ENCODE measurements around the gene CSH2. TPM values are rescaled to one million over a fixed set of nuclear protein-coding genes. Genes with fewer than 3 reads are reported as not detected.
A peak's percentile ranks its signal among the peaks of the same experiment; 100 is the strongest.
"Not testable (repeated sequence)": the region's sequence is repeated elsewhere in the genome, so short reads cannot be mapped to it uniquely, and the experiment has no call there.

The CSH2 gene
- total RNA-seq, 4 donors from 2014 or later = not detected

DNA sequence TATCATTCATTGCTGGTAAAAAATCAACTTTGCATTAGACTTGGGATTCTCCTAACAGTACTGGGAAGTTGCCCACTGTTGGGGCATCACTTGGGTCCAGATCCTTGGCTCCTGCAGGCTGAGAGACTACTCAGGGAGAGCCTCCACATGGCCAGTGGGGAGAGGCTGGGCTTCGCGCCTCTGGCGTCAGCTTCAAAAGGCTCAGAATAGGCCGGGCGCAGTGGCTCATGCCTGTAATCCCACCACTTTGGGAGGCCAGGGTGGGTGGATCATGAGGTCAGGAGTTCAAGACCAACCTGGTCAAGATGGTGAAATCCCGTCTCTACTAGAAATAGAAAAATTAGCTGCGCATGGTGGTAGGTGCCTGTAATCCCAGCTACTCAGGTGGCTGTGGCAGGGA, 41.0 kb upstream of the CSH2 start:
- no peak for ATAC-seq (ENCODE audit: low FRiP score)
- TF ChIP-seq CTCF (IDR thresholded peaks at IDR 0.05) = no peak
- DNase-seq (ENCODE audit: low spot score) = no peak

DNA sequence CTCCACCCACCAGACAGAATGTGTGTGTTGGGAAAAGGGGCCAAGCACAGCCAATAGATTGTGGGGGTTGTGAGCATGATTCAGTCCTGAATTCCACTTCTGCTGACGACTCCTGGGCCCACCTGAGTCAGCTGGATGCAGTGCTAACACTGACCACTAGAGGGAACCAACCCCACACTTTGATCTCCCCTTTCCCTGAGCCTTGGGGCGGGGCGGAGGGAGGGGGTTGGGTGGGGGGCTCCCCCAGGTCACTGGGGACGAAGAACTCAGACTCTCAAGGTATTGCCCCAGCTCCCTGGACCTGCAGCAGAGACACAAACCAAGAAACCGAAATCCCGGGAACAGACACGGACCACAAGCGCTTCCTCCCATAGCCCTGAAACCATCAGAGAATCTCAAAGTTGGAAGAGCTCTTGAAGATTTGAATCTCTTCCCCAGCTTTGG, 38.2 kb upstream of the CSH2 start:
- ATAC-seq (ENCODE audit: low FRiP score) (peak; percentile 63), DNase-seq (ENCODE audit: low spot score) (no peak)

DNA sequence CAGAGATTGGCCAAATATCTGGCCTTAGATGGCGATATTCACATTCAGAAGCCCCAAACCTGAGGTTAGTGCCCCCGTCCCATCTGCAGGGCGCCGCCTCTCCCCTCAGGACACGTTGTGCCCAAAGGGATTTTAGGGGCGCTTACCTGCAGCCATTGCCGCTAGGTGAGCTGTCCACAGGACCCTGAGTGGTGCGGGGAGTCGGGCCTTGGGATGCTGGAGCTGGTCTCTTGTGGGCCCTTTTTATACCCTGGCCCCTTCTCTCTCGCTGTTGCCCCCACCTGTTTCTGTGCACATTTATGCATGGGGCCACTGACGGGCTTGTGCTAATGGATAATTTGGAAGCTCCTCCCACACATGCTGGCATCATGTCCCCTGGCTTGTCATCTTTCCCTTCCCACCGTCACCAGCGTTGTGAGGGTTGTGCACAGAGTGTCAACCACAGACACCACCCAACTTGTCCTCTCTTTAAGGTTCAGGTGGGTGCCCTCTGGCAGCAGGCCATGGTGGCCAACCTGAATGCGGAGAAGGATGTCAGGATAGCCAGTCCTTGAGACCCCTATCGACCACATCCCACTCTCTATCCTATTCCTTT, 37.7 kb upstream of the CSH2 start, which contains the start of gene CSHL1:
Gene CSHL1, minus strand, starts transcription at position 218 of the 595 bp plus-strand sequence. Its CDS starts 62 bp downstream, at position 156.
- DNase-seq (ENCODE audit: low spot score) (no peak), ATAC-seq (ENCODE audit: low FRiP score) (no peak)
- TF ChIP-seq CTCF (IDR thresholded peaks at IDR 0.05) = no peak

More for the DNA sequence above, 38.2 kb upstream of the CSH2 start:
- TF ChIP-seq CTCF (IDR thresholded peaks at IDR 0.05) = no peak

GRCh38 chr17:63910096-63910495, 36.6 kb upstream of the CSH2 start:
- no peak for TF ChIP-seq CTCF (IDR thresholded peaks at IDR 0.05)
- ATAC-seq (ENCODE audit: low FRiP score) = no peak
- no peak for DNase-seq (ENCODE audit: low spot score)

GRCh38 chr17:63909586-63909985, 36.1 kb upstream of the CSH2 start:
- ATAC-seq (ENCODE audit: low FRiP score); DNase-seq (ENCODE audit: low spot score): not testable (repeated sequence)

DNA sequence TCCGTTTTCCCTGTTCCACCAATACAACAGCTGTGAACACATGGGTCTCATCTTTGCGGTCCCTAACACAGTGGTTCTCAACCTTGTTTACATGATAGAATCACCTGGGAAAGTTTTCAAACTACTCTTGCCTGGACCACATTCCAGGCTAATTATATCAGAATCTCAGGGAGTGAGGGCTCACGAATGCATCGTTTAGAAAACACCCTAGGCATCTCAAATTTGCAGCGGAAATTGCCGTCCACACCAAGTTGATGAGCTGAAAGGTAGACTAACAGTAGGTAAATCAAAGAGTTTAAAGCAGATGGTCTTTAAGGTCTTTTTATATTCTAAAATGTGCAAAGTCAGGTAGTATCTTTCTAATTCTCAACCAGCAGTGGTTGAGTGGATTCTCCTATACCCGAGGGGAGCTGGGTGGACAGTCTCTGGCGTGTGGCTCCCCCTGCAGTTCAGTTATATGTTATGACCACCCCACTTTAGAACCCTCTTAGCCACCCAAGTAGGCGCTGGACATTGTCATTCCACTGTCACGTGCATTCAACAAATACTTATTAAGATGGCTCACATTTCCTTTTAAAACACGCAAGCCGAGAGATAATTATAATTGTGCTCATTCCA, 33.8 kb upstream of the CSH2 start:
- ATAC-seq (ENCODE audit: low FRiP score); DNase-seq (ENCODE audit: low spot score): not testable (repeated sequence)

- DNase-seq (ENCODE audit: low spot score); ATAC-seq (ENCODE audit: low FRiP score): not testable (repeated sequence)
Observed at GRCh38 chr17:63904796-63905195, 31.3 kb upstream of the CSH2 start.

GRCh38 chr17:63903787-63904201, 30.3 kb upstream of the CSH2 start:
- not testable (repeated sequence) for DNase-seq (ENCODE audit: low spot score)
- ATAC-seq (ENCODE audit: low FRiP score) = peak; percentile 28

DNA sequence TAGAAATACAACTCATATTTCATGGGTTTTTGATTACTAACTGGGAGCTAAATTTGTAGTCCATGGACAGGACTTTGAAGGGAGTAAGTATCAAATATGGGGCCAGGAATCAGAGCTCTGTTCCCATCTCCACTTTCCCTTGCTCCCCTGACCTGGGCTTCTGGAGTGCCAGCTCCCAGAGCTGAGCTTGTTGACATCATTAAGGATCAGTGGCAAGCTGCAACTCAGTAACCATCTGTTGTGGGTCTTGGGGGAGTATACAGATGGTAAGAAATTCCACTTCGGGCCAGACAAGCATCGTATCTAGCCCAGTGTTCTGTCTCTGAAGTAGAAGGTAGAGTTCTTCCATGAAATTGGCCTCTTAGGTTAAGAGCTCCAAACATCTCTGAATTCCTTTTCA, 28.5 kb upstream of the CSH2 start:
- not testable (repeated sequence) for ATAC-seq (ENCODE audit: low FRiP score)

DNA sequence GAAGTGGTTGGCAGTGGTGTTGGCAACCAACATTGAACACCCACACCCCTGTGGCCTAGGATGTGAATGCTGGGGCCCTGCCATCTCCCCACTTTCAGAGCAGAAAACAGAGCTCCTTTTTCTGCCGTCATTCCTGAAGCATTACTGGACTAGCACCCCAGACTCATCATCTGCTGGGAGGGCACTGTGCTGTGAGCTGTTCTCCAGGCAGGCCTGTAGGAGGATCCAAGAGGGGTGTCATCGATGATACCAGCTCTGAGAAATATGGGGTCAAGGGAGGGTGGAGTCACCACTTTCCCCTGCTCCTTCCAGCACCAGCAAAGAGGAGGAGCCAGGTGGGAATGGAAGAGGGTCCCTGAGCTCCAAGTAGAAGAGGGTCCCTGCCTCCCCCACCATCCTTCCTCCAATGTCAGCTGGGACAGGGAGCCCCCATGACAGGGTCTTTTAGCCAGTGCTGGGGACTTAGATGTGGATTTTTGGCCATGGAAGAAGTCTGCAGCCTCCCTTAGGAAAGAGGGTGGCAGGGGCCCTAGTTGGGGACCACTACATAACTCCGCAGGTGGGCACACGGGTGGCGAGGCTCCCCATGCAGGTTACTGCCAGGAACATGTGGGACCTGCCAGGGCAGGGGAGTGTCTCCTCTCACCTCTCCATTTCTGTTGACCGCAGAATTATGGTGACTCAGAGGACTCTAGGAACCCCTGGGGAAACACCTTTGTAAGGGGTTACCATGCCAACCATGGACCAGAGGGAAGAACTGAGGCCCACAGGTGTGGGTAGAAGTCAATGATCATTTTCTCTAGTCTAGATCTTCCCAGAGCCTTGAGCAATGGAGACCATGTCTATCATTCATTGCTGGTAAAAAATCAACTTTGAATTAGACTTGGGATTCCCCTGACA, 25.7 kb upstream of the CSH2 start:
- not testable (repeated sequence) for DNase-seq (ENCODE audit: low spot score); ATAC-seq (ENCODE audit: low FRiP score)

More for the DNA sequence above, 28.5 kb upstream of the CSH2 start:
- DNase-seq (ENCODE audit: low spot score) = not testable (repeated sequence)

GRCh38 chr17:63896524-63897354, 23.3 kb upstream of the CSH2 start, which contains the start of gene CSH1:
TSS of gene CSH1 (minus strand) at chr17:63896574. CDS start at chr17:63896511, 63 bp downstream.
- not testable (repeated sequence) for ATAC-seq (ENCODE audit: low FRiP score); DNase-seq (ENCODE audit: low spot score)

- not testable (repeated sequence) for ATAC-seq (ENCODE audit: low FRiP score); DNase-seq (ENCODE audit: low spot score)
Observed at GRCh38 chr17:63894821-63895220, 21.3 kb upstream of the CSH2 start.

DNA sequence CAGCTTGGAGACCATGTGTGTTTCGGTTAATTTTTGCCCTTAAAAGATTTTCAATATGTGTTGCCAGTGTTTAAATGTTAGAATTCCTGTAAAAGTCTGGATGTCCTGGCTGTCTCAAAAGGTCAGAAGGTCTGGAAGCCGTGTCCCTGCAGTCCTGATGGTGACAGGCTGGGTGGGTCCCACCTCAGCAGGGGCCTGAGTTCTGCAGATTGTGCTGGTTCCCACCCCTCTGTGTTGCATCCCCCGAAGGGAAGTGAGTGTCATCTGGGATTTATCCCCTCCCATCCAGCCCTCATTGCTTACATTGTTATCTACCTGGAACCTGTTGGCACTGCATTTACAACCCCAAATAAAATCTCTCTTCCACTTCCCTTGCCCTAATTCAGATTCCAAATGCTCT, 20.5 kb upstream of the CSH2 start:
- not testable (repeated sequence) for ATAC-seq (ENCODE audit: low FRiP score); DNase-seq (ENCODE audit: low spot score)
